Spinal cord (tissue), 10 donors: ENCODE results near the gene ANO6. TPM values are rescaled to one million over a fixed set of nuclear protein-coding genes. Genes with fewer than 3 reads are reported as not detected.
A peak's percentile ranks its signal among the peaks of the same experiment; 100 is the strongest.

Experiments used
- DNase-seq, 6 donors: peaks; one replicate each; pipeline versions ENCODE4 v3.0.0 to v3.0.0-alpha.2; 2013 to 2015; ENCODE audit warnings: low spot score in 6 of 6, low read depth in 4 of 6
- H3K27ac ChIP-seq: one replicate; pipeline ENCODE4 v1.5.1; 2013; ENCODE audit warnings: low read depth, low read length, control low read depth
- H3K27me3 ChIP-seq: one replicate; pipeline ENCODE4 v1.6.1; 2013; ENCODE audit warnings: low read length; ENCODE audit not compliant: control insufficient read depth, insufficient read depth
- H3K36me3 ChIP-seq: one replicate; pipeline ENCODE4 v1.6.1; 2013; ENCODE audit warnings: low read length; ENCODE audit not compliant: control insufficient read depth, insufficient read depth
- H3K4me1 ChIP-seq: one replicate; pipeline ENCODE4 v1.6.1; 2013; ENCODE audit warnings: low read length; ENCODE audit not compliant: control insufficient read depth, insufficient read depth
- H3K4me3 ChIP-seq: one replicate; pipeline ENCODE4 v1.5.1; 2013; ENCODE audit warnings: low read depth, low read length, control low read depth
- H3K9me3 ChIP-seq: one replicate; pipeline ENCODE4 v1.6.1; 2013; ENCODE audit warnings: low read length; ENCODE audit not compliant: control insufficient read depth, insufficient read depth
- WGBS: methylation state at CpG from one replicate; pipeline ENCODE4 v1.1.5; 2013; ENCODE audit warnings: missing lambda C conversion rate; ENCODE audit not compliant: insufficient coverage; 5-methylcytosine and 5-hydroxymethylcytosine counted together
- polyA plus RNA-seq, 2 donors: library from polyadenylated mRNA; unstranded; fragments of 120-200 nt; gene quantifications; one replicate each; pipeline ENCODE4 v1.2.1, GENCODE V29; 2013; ENCODE audit not compliant: insufficient read length in 2 of 2
- total RNA-seq, 2 donors: library from RNA; depleted of rRNA in 1 of 2; stranded (reverse); fragments of 120-200 nt in 1 of 2; fragments of >200 nt in 1 of 2; gene quantifications; one replicate each; pipeline versions ENCODE4 v1.2.3 to v1.2.4, GENCODE V29; 2013 to 2014
- donor health status: healthy.

ANO6 gene
- total and polyA plus RNA-seq, 4 donors = 21.6 to 105 (median 42.9) TPM

- WGBS = 13% methylated on average over 5 of the region's 5 CpGs
- Histone ChIP-seq H3K36me3 (no peaks in the 10 kb centered on the region), H3K4me3 (no peak overlapping the region), H3K27me3 (no peaks in the 10 kb centered on the region), H3K27ac (peak overlapping the region; percentile 19), H3K4me1 (peaks cover 5% of the 10 kb centered on the region), H3K9me3 (no peaks in the 10 kb centered on the region)
- DNase-seq = peak; percentile 41 to 92 (median 48)
Observed at GRCh38 chr12:45268672-45269411, 52.9 kb downstream of the ANO6 start.

- Histone ChIP-seq H3K36me3 (no peaks in the 10 kb centered on the region), H3K27ac (no peak overlapping the region), H3K9me3 (no peaks in the 10 kb centered on the region), H3K4me3 (no peak overlapping the region), H3K27me3 (no peaks in the 10 kb centered on the region), H3K4me1 (peaks cover 5% of the 10 kb centered on the region)
- DNase-seq = peak in 2 of 6 donors; percentile 9 to 83
- no CpG with 5 or more reads among the region's 2 CpGs for WGBS
Observed at GRCh38 chr12:45269412-45269751, 53.5 kb downstream of the ANO6 start.

- Histone ChIP-seq H3K36me3 (no peaks in the 10 kb centered on the region), H3K27ac (no peak overlapping the region), H3K4me1 (peaks cover 5% of the 10 kb centered on the region), H3K27me3 (no peaks in the 10 kb centered on the region), H3K9me3 (no peaks in the 10 kb centered on the region), H3K4me3 (no peak overlapping the region)
- no peak for DNase-seq
- WGBS = no CpG with 5 or more reads among the region's 3 CpGs
Observed at GRCh38 chr12:45270951-45271350, 55.1 kb downstream of the ANO6 start.

- Histone ChIP-seq H3K4me3 (no peak overlapping the region), H3K36me3 (no peaks in the 10 kb centered on the region), H3K27ac (peak overlapping the region; percentile 4), H3K9me3 (no peaks in the 10 kb centered on the region), H3K27me3 (no peaks in the 10 kb centered on the region), H3K4me1 (peaks cover 3% of the 10 kb centered on the region)
- peak in 1 of 6 donors; percentile 13 for DNase-seq
- WGBS = 82% methylated on average over 1 of the region's 1 CpG
Observed at GRCh38 chr12:45273717-45274271, 57.9 kb downstream of the ANO6 start.

- 93% methylated on average over 4 of the region's 5 CpGs for WGBS
- no peak for DNase-seq
- Histone ChIP-seq H3K27me3 (no peaks in the 10 kb centered on the region), H3K9me3 (no peaks in the 10 kb centered on the region), H3K4me1 (no peaks in the 10 kb centered on the region), H3K36me3 (no peaks in the 10 kb centered on the region), H3K4me3 (no peak overlapping the region), H3K27ac (no peak overlapping the region)
Observed at GRCh38 chr12:45276154-45276755, 60.4 kb downstream of the ANO6 start.

GRCh38 chr12:45278447-45278846 lies 62.6 kb downstream of the ANO6 start:
- no peak for DNase-seq
- H3K27me3 ChIP-seq = no peaks in the 10 kb centered on the region
- no peaks in the 10 kb centered on the region for H3K4me1 ChIP-seq
- H3K4me3 ChIP-seq = no peak overlapping the region
- no peaks in the 10 kb centered on the region for H3K36me3 ChIP-seq
- H3K27ac ChIP-seq = no peak overlapping the region
- WGBS = no CpG with 5 or more reads among the region's 1 CpG
- H3K9me3 ChIP-seq = no peaks in the 10 kb centered on the region

- no peak overlapping the region for H3K4me3 ChIP-seq
- no peaks in the 10 kb centered on the region for H3K36me3 ChIP-seq
- no peak overlapping the region for H3K27ac ChIP-seq
- H3K9me3 ChIP-seq = no peaks in the 10 kb centered on the region
- WGBS = 88% methylated on average over 4 of the region's 4 CpGs
- H3K27me3 ChIP-seq = no peaks in the 10 kb centered on the region
- no peaks in the 10 kb centered on the region for H3K4me1 ChIP-seq
- DNase-seq = peak in 1 of 6 donors; percentile 72
Observed at GRCh38 chr12:45279931-45280830, 64.3 kb downstream of the ANO6 start.

- H3K4me1 ChIP-seq = no peaks in the 10 kb centered on the region
- H3K27ac ChIP-seq = no peak overlapping the region
Observed at GRCh38 chr12:45281994-45282393, 66.1 kb downstream of the ANO6 start.

GRCh38 chr12:45282411-45282810 lies 66.5 kb downstream of the ANO6 start:
- 100% methylated on average over 4 of the region's 4 CpGs for WGBS
- no peaks in the 10 kb centered on the region for H3K36me3 ChIP-seq
- H3K4me1 ChIP-seq = no peaks in the 10 kb centered on the region
- H3K27ac ChIP-seq = no peak overlapping the region
- H3K4me3 ChIP-seq = no peak overlapping the region
- no peak for DNase-seq
- no peaks in the 10 kb centered on the region for H3K27me3 ChIP-seq
- no peaks in the 10 kb centered on the region for H3K9me3 ChIP-seq

More at GRCh38 chr12:45281994-45282393, 66.1 kb downstream of the ANO6 start:
- WGBS = 89% methylated on average over 1 of the region's 1 CpG
- H3K9me3 ChIP-seq = no peaks in the 10 kb centered on the region
- H3K4me3 ChIP-seq = no peak overlapping the region
- no peak for DNase-seq
- H3K36me3 ChIP-seq = no peaks in the 10 kb centered on the region
- H3K27me3 ChIP-seq = no peaks in the 10 kb centered on the region
